ENCODE data around the gene SNF8. TPM values are rescaled to one million over a fixed set of nuclear protein-coding genes. Genes with fewer than 3 reads are reported as not detected.

Gene SNF8
- total RNA-seq, 1 experiment from 2014 or later, result 156 TPM

DNA sequence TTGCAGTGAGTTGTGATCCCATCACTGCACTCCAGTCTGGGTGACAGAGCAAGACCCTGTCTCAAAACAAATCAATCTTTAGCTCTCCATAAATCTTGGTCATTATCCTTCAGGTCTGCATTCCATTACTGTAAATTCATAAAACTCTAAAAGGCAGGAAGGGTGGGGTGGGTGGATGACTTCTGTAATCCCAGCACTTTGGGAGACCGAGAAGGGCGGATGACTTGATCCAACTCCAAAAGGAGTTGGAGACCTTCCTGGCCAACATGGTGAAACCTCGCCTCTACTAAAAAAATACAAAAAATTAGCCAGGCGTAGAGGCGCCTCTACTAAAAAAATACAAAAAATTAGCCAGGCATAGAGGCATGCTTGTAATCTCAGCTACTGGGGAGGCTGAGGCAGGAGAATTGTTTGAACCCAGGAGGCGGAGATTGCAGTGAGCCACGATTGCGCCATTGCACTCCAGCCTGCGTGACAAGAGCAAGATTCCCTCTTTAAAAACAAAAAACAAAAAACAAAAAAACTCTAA, 38.6 kb downstream of the SNF8 start:
- no peak for DNase-seq (ENCODE audit: unreplicated experiment)
- Mint-ChIP-seq H3K9me3 (ENCODE audit: unreplicated experiment) (no peaks in the 10 kb centered on the region), H3K4me1 (ENCODE audit: insufficient read depth, unreplicated experiment) (peaks cover 15% of the 10 kb centered on the region), H3K36me3 (ENCODE audit: insufficient read depth, unreplicated experiment) (peaks cover 20% of the 10 kb centered on the region), H3K27ac (ENCODE audit: low read depth, unreplicated experiment) (no peak overlapping the region), H3K4me3 (ENCODE audit: unreplicated experiment) (no peak overlapping the region), H3K27me3 (ENCODE audit: insufficient read depth, unreplicated experiment) (no peaks in the 10 kb centered on the region)
- ChIA-PET CTCF (no interaction called here), POLR2A (interaction anchor here (0.7 to 5.7 kb wide), 3 partner anchors 9 to 281 kb away, joined by 3 to 42 read pairs (median 6); partner anchors contain the start of gene ATP5MC1)
- intact Hi-C loops (cut with micrococcal nuclease), result loop anchor here (5.0 kb wide), 1 partner anchor 286 kb away; no protein-coding TSS in a partner anchor
- TF ChIP-seq, protein P1, sequence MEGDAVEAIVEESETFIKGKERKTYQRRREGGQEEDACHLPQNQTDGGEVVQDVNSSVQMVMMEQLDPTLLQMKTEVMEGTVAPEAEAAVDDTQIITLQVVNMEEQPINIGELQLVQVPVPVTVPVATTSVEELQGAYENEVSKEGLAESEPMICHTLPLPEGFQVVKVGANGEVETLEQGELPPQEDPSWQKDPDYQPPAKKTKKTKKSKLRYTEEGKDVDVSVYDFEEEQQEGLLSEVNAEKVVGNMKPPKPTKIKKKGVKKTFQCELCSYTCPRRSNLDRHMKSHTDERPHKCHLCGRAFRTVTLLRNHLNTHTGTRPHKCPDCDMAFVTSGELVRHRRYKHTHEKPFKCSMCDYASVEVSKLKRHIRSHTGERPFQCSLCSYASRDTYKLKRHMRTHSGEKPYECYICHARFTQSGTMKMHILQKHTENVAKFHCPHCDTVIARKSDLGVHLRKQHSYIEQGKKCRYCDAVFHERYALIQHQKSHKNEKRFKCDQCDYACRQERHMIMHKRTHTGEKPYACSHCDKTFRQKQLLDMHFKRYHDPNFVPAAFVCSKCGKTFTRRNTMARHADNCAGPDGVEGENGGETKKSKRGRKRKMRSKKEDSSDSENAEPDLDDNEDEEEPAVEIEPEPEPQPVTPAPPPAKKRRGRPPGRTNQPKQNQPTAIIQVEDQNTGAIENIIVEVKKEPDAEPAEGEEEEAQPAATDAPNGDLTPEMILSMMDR (IDR thresholded peaks at IDR 0.05; ENCODE audit: unreplicated experiment), result no peak
- BruUV-seq (replicated peaks), result no TSS peak

DNA sequence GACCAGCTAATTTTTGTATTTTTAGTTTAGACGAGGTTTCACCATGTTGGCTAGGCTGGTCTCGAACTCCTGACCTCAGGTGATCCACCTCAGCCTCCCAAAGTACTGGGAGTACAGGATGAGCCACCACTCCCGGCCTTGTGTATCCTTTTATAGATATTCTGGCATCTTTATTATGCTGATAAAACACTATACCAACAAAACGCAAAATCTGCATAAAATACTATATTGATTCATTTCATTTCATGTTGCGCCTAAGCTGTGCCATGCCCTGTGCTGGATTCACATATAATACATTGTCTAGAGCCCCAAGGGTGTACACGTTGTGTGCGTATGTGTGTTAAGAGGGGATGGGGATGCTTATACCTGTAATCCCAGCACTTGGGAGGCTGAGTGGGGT, 40.2 kb downstream of the SNF8 start:
- no peak for DNase-seq (ENCODE audit: unreplicated experiment)
- Mint-ChIP-seq H3K36me3 (ENCODE audit: insufficient read depth, unreplicated experiment) (peaks cover 10% of the 10 kb centered on the region), H3K4me3 (ENCODE audit: unreplicated experiment) (no peak overlapping the region), H3K27me3 (ENCODE audit: insufficient read depth, unreplicated experiment) (no peaks in the 10 kb centered on the region), H3K4me1 (ENCODE audit: insufficient read depth, unreplicated experiment) (no peaks in the 10 kb centered on the region), H3K27ac (ENCODE audit: low read depth, unreplicated experiment) (no peak overlapping the region), H3K9me3 (ENCODE audit: unreplicated experiment) (no peaks in the 10 kb centered on the region)
- POLR2A ChIA-PET, result interaction anchor here (5.7 kb wide), 1 partner anchor 11 kb away, joined by 42 read pairs; the partner anchor contains the start of gene ATP5MC1
- no TSS peak for BruUV-seq (replicated peaks)
- CTCF ChIA-PET, result interaction anchor here (0.6 kb wide), 1 partner anchor 31 kb away, joined by 6 read pairs; no protein-coding TSS in a partner anchor
- TF ChIP-seq, protein P1 (IDR thresholded peaks at IDR 0.05; ENCODE audit: unreplicated experiment), result no peak
- intact Hi-C loops (cut with micrococcal nuclease), result no loop called here

DNA sequence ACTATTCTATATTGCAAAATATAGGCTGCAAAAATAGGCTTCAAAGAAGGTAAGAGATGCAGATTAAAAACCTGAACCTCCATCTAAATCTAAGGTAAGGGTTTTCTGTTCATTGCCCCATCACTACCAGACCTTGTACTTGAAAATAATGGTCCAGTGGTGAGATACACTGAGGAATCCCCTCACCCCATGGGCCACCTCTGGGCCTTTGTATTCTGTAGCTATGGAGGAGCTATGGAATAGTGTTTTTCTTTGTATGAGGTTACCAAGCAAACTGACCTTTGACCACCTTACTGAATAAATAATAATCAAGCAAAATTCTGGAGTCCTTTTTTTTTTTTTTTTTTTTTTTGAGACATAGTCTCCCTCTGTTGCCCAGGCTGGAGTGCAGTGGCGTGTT, 41.2 kb downstream of the SNF8 start:
- DNase-seq (ENCODE audit: unreplicated experiment), result no peak
- no peaks in the 10 kb centered on the region for H3K27me3 Mint-ChIP-seq (ENCODE audit: insufficient read depth, unreplicated experiment)
- no peaks in the 10 kb centered on the region for H3K4me1 Mint-ChIP-seq (ENCODE audit: insufficient read depth, unreplicated experiment)
- H3K27ac Mint-ChIP-seq (ENCODE audit: low read depth, unreplicated experiment), result no peak overlapping the region
- ChIA-PET POLR2A (interaction anchor here (5.7 kb wide), 1 partner anchor 10 kb away, joined by 42 read pairs; the partner anchor contains the start of gene ATP5MC1), CTCF (interaction anchor here (0.6 to 0.7 kb wide), 4 partner anchors 24 to 324 kb away, joined by 3 to 4 read pairs (median 4); no protein-coding TSS in a partner anchor)
- TF ChIP-seq, protein P1 (IDR thresholded peaks at IDR 0.05; ENCODE audit: unreplicated experiment), result no peak
- H3K4me3 Mint-ChIP-seq (ENCODE audit: unreplicated experiment), result no peak overlapping the region
- intact Hi-C loops (cut with micrococcal nuclease), result no loop called here
- BruUV-seq (replicated peaks), result no TSS peak
- no peaks in the 10 kb centered on the region for H3K9me3 Mint-ChIP-seq (ENCODE audit: unreplicated experiment)
- H3K36me3 Mint-ChIP-seq (ENCODE audit: insufficient read depth, unreplicated experiment), result peaks cover 5% of the 10 kb centered on the region

DNA sequence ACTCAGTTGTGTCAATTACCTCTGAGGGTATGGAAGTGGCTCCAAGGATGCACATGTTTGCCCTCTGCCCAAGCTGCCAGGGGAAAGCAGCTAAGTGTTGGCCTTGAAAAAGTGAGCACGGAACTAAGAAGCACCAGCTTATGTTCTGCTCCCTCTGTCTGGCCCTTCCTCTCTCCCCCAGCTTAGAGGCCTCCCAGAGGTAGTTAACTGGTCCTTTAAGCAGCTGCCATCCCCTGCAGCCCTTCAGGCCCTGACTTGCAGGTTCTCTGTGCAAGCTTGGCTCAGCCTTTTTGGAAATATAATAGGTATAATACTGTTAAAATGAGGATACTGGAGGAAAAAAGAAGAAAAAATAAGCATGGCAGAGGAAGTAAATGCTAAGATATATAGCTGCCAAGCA, 43.4 kb downstream of the SNF8 start:
- Mint-ChIP-seq H3K9me3 (ENCODE audit: unreplicated experiment) (no peaks in the 10 kb centered on the region), H3K27ac (ENCODE audit: low read depth, unreplicated experiment) (no peak overlapping the region), H3K36me3 (ENCODE audit: insufficient read depth, unreplicated experiment) (peaks cover 15% of the 10 kb centered on the region), H3K4me1 (ENCODE audit: insufficient read depth, unreplicated experiment) (no peaks in the 10 kb centered on the region), H3K27me3 (ENCODE audit: insufficient read depth, unreplicated experiment) (no peaks in the 10 kb centered on the region), H3K4me3 (ENCODE audit: unreplicated experiment) (no peak overlapping the region)
- CTCF ChIA-PET, result interaction anchor here (0.6 to 0.8 kb wide), 2 partner anchors 17 to 1555 kb away, joined by 3 read pairs; no protein-coding TSS in a partner anchor
- TF ChIP-seq, protein P1 (IDR thresholded peaks at IDR 0.05; ENCODE audit: unreplicated experiment), result no peak
- DNase-seq (ENCODE audit: unreplicated experiment), result no peak
- intact Hi-C loops (cut with micrococcal nuclease), result no loop called here
- no TSS peak for BruUV-seq (replicated peaks)
- POLR2A ChIA-PET, result interaction anchor here (1.8 to 5.7 kb wide), 2 partner anchors 8 to 14 kb away, joined by 4 to 42 read pairs; partner anchors contain the start of gene ATP5MC1
